GM19463 (cell line): ENCODE data around the gene KATNA1.

ENCODE experiments used
- ATAC-seq: cut with Tn5 transposase; IDR thresholded peaks from one replicate; pipeline ENCODE4 v1.9.1; 2021; ENCODE audit warnings: mild to moderate bottlenecking, moderate library complexity; ENCODE audit not compliant: unreplicated experiment

Gene KATNA1

GRCh38 chr6:149545258-149545753 lies 103.2 kb downstream of the KATNA1 start:
- ATAC-seq, result peak; percentile 14
